DND-41 (cell line): ENCODE measurements around the gene MINDY4.

Source experiments
- ATAC-seq: fragments of 200-7000 bp; cut with Tn5 transposase; 3 replicates; pipeline ENCODE4 v1.9.1; 2021; ENCODE audit warnings: low read depth; ENCODE audit not compliant: insufficient read depth
- DNase-seq: peaks from one replicate; pipeline ENCODE4 v3.0.0-alpha.2; 2020
- H2AFZ ChIP-seq: 2 replicates; pipeline ENCODE4 v1.6.0; 2012; ENCODE audit warnings: low read depth, low read length
- H3K27ac ChIP-seq: 2 replicates; pipeline ENCODE4 v1.5.1; 2012; ENCODE audit warnings: low read length, inconsistent platforms
- H3K27me3 ChIP-seq: fragments of 200-600 bp; sonication (generic); 2 replicates; pipeline ENCODE4 v1.6.0; 2012; ENCODE audit warnings: low read length, mild to moderate bottlenecking, inconsistent platforms; ENCODE audit not compliant: insufficient read depth, poor library complexity
- H3K36me3 ChIP-seq: 2 replicates; pipeline ENCODE4 v1.5.1; 2012; ENCODE audit warnings: low read length, inconsistent platforms; ENCODE audit not compliant: insufficient read depth
- H3K4me1 ChIP-seq: 2 replicates; pipeline ENCODE4 v1.5.1; 2012; ENCODE audit warnings: mild to moderate bottlenecking, low read length; ENCODE audit not compliant: insufficient read depth
- H3K4me2 ChIP-seq: 2 replicates; pipeline ENCODE4 v1.6.0; 2012; ENCODE audit warnings: mild to moderate bottlenecking, moderate library complexity, low read length, inconsistent platforms; ENCODE audit not compliant: insufficient read depth
- H3K4me3 ChIP-seq, 2 experiments: fragments of 200-600 bp in 1 of 2; shearing (Covaris generic) in 1 of 2; 2 replicates each; pipeline ENCODE4 v1.5.1; 2012 to 2016; ENCODE audit warnings: inconsistent platforms in 2 of 2, low read length in 2 of 2, mild to moderate bottlenecking in 2 of 2, low read depth in 1 of 2, moderate library complexity in 1 of 2
- H3K79me2 ChIP-seq: 2 replicates; pipeline ENCODE4 v1.6.0; 2012; ENCODE audit warnings: low read length, inconsistent platforms; ENCODE audit not compliant: insufficient read depth
- H3K9ac ChIP-seq: 2 replicates; pipeline ENCODE4 v1.6.0; 2012; ENCODE audit warnings: low read depth, mild to moderate bottlenecking, inconsistent platforms, low read length, moderate library complexity
- H3K9me3 ChIP-seq: 2 replicates; pipeline ENCODE4 v1.5.1; 2012; ENCODE audit warnings: low read length, moderate library complexity, mild to moderate bottlenecking, inconsistent platforms; ENCODE audit not compliant: insufficient read depth, severe bottlenecking
- H4K20me1 ChIP-seq: 2 replicates; pipeline ENCODE4 v1.6.0; 2012; ENCODE audit warnings: low read length; ENCODE audit not compliant: insufficient read depth
- EZH2 ChIP-seq: IDR thresholded peaks from 3 replicates; pipeline ENCODE4 v1.6.1; 2012; ENCODE audit warnings: borderline replicate concordance, low read depth, mild to moderate bottlenecking, moderate library complexity, low read length, inconsistent platforms; ENCODE audit not compliant: severe bottlenecking
- TF ChIP-seq, protein P1 (sequence below): IDR thresholded peaks from 2 replicates; pipeline ENCODE4 v1.5.1; 2012; ENCODE audit warnings: borderline replicate concordance, low read length, moderate library complexity, mild to moderate bottlenecking; ENCODE audit not compliant: poor library complexity, severe bottlenecking; ENCODE audit errors: extremely low read depth

Gene MINDY4

DNA sequence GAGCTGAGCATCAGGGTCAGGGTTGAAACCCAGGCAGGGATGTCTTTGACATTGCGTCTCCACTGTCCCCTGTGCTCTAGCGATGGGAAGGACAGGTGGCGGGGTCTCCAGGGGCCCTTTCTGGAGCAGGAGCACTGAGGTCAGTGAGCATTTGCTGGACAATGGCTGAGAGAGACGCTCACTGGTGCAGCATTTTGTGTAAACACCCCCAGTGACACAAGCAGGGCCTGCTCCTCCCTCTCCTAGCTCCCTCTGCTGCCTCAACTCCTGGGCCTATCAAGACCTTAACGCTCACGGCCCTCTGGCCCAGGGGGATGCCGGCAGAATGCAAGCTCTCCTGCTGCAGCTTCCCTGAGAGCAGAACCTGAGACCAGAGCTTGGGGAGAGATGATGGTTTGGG, 36.7 kb upstream of the MINDY4 start:
- Histone ChIP-seq H2AFZ (no peak overlapping the region), H3K4me2 (no peak overlapping the region), H3K9ac (no peak overlapping the region), H3K36me3 (no peaks in the 10 kb centered on the region), H3K27ac (no peak overlapping the region), H3K4me3 (no peak overlapping the region), H3K79me2 (no peaks in the 10 kb centered on the region), H3K4me1 (no peaks in the 10 kb centered on the region), H3K27me3 (no peaks in the 10 kb centered on the region), H4K20me1 (no peaks in the 10 kb centered on the region), H3K9me3 (no peaks in the 10 kb centered on the region)
- DNase-seq: no peak
- ATAC-seq: no peak
- no peak for TF ChIP-seq EZH2
- TF ChIP-seq, protein P1, sequence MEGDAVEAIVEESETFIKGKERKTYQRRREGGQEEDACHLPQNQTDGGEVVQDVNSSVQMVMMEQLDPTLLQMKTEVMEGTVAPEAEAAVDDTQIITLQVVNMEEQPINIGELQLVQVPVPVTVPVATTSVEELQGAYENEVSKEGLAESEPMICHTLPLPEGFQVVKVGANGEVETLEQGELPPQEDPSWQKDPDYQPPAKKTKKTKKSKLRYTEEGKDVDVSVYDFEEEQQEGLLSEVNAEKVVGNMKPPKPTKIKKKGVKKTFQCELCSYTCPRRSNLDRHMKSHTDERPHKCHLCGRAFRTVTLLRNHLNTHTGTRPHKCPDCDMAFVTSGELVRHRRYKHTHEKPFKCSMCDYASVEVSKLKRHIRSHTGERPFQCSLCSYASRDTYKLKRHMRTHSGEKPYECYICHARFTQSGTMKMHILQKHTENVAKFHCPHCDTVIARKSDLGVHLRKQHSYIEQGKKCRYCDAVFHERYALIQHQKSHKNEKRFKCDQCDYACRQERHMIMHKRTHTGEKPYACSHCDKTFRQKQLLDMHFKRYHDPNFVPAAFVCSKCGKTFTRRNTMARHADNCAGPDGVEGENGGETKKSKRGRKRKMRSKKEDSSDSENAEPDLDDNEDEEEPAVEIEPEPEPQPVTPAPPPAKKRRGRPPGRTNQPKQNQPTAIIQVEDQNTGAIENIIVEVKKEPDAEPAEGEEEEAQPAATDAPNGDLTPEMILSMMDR: no peak

DNA sequence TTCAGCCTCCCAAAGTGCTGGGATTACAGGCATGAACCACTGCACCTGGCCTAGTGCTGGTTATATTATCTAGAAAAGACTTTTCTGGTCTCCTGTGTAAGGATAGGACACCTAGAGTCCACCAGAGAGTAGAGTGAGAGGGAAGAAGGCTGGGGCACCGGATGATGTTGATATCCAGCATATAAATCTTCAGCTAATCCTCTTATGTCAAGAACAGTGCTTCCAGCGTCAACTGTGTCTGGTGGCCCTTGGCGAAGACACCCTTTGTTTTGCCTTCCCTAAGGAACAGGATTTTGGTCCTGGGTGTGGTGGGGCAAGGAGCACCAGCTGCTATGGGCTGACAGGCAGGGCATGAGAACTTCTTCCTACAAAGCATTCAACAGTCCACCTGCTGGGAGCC, 35.6 kb upstream of the MINDY4 start:
- H3K4me2 ChIP-seq: no peak overlapping the region
- ATAC-seq (no peak), DNase-seq (no peak)
- no peaks in the 10 kb centered on the region for H3K4me1 ChIP-seq
- no peaks in the 10 kb centered on the region for H3K79me2 ChIP-seq
- no peak overlapping the region for H3K9ac ChIP-seq
- no peak overlapping the region for H3K27ac ChIP-seq
- H4K20me1 ChIP-seq: 0 out of 2 replicates have a peak, but pooled peaks cover 1% of the 10 kb centered on the region
- H3K27me3 ChIP-seq: no peaks in the 10 kb centered on the region
- H2AFZ ChIP-seq: no peak overlapping the region
- H3K9me3 ChIP-seq: no peaks in the 10 kb centered on the region
- TF ChIP-seq EZH2: no peak
- TF ChIP-seq, protein P1: no peak
- H3K36me3 ChIP-seq: no peaks in the 10 kb centered on the region
- no peak overlapping the region for H3K4me3 ChIP-seq

DNA sequence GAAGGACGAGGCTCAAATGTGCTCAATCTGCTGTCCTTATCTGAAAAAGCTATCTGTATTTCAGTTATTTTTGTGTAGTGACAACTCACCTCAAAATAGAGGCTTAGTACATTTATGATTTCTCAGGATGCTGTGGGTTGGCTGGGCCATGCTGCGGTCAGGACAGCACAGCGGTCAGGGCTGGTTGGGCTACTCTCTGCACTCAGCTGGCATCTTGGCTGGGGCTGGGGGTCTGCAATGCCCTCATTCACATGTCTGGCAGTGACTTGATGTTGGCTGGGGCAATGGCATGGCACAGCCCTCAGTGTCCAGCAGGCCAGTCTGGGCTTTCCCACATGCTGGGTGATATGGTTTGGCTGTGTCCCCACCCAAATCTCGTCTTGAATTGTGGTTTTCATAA, 34.9 kb upstream of the MINDY4 start:
- Histone ChIP-seq H3K27me3 (no peaks in the 10 kb centered on the region), H3K79me2 (no peaks in the 10 kb centered on the region), H3K27ac (no peak overlapping the region), H3K9me3 (no peaks in the 10 kb centered on the region), H2AFZ (no peak overlapping the region), H3K9ac (no peak overlapping the region), H4K20me1 (0 out of 2 replicates have a peak, but pooled peaks cover 5% of the 10 kb centered on the region), H3K4me2 (no peak overlapping the region), H3K36me3 (no peaks in the 10 kb centered on the region), H3K4me3 (no peak overlapping the region), H3K4me1 (no peaks in the 10 kb centered on the region)
- TF ChIP-seq, protein P1: no peak
- TF ChIP-seq EZH2: no peak
- ATAC-seq (no peak), DNase-seq (no peak)
